Measurements from ENCODE around the gene GUCY1A2.
"Not testable (repeated sequence)": the region's sequence is repeated elsewhere in the genome, so short reads cannot be mapped to it uniquely, and the experiment has no call there.

Gene GUCY1A2, protein sequence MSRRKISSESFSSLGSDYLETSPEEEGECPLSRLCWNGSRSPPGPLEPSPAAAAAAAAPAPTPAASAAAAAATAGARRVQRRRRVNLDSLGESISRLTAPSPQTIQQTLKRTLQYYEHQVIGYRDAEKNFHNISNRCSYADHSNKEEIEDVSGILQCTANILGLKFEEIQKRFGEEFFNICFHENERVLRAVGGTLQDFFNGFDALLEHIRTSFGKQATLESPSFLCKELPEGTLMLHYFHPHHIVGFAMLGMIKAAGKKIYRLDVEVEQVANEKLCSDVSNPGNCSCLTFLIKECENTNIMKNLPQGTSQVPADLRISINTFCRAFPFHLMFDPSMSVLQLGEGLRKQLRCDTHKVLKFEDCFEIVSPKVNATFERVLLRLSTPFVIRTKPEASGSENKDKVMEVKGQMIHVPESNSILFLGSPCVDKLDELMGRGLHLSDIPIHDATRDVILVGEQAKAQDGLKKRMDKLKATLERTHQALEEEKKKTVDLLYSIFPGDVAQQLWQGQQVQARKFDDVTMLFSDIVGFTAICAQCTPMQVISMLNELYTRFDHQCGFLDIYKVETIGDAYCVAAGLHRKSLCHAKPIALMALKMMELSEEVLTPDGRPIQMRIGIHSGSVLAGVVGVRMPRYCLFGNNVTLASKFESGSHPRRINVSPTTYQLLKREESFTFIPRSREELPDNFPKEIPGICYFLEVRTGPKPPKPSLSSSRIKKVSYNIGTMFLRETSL

DNA sequence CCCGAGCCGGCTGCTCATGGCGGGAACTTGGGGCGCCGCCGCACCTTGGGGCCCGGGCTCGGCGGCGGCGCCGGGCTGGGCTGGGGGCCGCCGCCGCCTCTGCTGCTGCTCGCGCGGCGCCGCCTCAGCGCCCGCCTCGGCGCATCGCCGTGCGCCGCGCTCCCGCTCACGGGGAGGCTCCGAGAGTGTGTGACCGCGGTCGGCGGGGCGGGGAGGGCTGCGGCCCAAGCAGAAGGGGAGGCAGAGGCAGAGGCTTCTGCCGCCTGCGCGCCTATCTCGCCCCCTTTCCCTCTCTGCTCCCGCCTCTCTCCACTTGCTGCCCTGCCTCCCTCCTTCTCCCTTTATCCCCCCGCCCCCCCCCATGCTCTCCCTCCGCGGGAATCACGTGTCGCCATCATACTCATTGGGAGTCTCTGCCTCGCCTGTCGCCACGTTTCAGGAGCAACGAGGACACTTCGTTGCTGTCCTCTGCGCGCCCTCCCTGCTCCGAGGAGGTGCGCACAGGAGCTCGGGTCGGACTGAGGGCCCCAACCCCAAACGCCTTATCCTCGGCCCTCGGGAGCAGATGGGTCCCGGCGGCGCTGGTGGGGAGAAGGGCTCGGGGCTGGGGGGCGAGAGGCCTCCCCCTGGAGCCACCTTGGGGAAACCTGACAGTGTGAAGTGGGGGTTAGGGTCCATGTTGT lies at the start of gene GUCY1A2:
Gene GUCY1A2 (minus strand): TSS at position 258 of the 683 bp plus-strand sequence. CDS start 421 bp downstream, outside the sequence.
- DNase-seq, result peak; percentile 56 to 87 (median 84)

DNA sequence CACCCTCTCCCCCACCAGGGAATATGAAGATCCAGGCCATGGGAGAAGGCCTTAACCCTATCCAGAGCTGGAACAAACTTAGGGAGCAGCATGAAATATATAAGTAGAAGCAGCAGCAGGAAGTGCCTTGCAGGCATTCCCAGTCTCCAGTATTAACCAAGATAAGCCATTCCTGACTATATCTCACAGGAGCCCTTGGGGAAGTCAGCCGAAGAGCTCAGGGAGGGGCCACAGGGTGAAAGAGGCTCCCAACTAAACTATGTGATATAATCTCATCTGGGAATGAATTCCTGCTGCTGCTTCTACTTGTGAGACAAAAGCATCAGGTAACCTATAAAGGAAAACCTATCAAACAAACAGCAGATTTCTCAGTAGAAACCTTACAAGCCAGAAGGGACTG lies 36.1 kb upstream of the GUCY1A2 start:
- DNase-seq, result no peak

DNA sequence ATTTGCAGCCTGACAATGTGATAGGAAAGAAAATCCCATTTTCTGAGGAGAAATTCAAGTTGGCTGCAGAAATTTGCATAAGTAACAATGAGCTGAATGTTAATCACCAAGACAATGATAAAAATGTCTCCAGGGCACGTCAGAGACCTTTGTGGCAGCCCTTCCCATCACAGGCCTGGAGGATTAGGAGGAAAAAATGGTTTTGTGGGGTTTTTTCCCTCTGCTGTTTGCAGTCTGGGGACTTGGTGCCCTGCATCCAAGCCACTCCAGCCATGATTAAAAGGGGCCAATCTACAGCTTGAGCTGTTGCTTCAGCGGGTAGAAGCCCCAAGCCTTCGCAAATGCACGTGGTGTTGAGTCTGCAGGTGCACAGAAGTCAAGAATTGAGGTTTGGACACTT lies 33.1 kb upstream of the GUCY1A2 start:
- not testable (repeated sequence) for DNase-seq

DNA sequence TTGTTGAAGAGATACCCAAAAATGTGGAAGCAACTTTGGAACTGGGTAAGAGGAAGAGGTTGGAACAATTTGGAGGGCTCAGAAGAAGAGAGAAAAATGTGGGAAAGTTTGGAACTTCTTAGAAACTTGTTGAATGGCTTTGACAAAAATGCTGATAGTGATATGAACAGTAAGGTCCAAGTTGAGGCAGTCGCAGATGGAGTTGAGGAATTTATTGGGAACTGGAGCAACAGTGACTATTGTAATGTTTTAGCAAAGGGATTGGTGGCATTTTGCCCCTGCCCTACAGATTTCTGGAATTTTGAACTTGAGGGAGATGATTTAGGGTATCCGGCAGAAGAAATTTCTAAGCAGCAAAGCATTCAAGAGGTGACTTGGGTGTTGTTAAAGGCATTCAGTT lies 32.6 kb upstream of the GUCY1A2 start:
- DNase-seq, result not testable (repeated sequence)

DNA sequence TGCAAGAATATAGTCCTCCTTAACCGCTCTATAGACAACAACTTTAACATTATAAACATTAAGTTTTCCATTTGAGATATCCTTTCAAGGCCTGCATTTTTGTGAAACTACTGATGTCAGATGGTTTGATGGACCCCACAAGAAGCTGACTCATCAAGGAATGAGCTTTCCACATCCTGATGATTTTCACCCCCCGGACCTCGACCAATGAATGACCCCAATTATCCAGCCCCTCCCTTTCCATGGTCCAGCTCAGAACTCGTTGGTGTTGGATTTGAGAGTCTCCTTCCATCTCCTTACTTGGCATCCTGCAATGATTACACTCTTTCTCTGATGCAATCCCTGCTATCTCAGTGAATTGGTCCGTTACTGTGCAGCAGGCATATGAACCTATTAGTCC lies 31.8 kb upstream of the GUCY1A2 start:
- DNase-seq, result no peak

DNA sequence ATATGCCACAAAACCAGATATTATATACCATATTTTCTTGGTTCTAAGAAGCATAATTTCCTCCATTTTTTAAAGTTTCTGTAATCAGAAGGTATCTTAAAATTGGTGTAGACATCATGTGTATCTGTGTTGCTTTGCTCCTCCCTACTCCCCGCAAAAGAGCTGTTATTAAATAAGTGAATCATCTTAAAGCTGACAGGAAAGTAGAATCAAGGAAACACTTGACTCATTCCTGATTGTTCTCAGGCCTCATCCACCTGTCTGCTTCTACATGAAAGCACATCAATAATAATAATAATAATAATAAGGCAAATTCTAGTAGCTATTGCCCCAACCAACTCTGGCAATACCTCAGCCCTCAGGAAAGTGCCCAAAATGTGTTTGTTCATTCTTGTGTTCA lies 26.2 kb upstream of the GUCY1A2 start:
- no peak for DNase-seq

DNA sequence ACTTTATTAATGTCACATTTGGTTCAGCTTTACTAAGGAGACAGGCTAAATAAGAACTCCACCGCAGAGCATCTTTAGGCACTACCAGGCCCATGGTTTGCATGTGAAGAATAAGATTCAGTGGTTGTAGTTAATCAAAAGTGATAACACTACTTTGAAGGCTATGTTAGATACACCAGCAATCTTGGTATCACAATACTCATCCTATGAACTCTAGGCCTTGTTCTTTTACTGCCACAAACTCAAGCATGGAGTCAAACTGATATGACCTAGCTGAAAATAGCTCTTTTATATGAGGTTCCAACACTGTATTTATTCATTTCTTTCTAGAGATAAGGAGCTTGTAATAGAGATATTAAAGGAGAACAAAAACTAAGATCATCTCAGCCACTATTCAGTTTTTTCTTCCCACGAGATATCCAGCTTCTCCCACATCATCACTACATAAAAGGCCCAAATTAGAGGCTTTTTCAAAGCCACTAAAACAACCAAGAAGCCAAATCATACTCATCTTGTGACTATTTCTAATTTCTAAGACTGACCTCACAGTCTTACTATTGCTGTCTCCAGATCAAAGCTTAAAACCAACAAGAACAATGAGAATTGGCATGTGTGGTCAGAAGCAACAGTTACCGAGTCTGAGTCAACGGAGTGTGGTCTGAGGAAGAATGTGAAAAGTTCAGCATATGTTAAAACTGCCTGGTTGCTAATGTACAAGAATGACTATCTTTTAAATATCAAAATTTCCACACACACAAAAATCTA lies 25.1 kb upstream of the GUCY1A2 start:
- no peak for DNase-seq

DNA sequence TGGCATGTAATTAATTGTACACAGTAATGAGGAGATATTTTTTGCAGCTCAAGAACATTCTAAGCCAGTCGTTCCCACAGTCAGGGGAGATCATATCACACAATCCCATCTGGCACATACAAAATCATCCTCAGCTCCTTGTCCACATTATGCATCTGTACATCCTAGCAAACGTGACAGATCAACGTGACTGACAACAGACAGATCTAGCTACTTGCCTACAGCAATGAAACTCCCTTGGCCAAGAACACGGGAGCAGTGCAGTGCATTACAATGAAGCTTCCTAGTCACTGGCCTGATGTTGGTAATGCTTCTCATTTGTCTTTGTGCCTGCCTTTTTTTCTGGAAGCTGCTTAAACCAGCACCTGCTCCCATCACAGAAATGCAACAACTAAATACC lies 24.5 kb upstream of the GUCY1A2 start:
- DNase-seq, result peak in 1 of 3 experiments; percentile 4

DNA sequence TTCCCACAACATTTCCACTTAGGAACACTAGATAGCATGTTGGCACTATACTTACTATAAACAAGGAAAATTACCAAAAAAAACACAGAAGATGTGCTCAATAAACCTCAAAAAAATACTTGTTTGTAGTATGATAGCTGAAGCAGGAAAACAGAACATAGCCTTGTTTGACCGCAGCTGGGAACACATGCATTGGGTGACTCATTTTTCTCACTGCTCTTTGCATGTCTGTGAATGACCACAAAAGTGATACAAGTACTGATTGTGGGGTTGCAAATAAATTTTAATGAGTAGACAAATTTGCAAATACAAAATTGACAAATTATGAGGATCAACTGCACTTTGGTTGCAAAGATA lies 22.8 kb upstream of the GUCY1A2 start:
- DNase-seq, result no peak

DNA sequence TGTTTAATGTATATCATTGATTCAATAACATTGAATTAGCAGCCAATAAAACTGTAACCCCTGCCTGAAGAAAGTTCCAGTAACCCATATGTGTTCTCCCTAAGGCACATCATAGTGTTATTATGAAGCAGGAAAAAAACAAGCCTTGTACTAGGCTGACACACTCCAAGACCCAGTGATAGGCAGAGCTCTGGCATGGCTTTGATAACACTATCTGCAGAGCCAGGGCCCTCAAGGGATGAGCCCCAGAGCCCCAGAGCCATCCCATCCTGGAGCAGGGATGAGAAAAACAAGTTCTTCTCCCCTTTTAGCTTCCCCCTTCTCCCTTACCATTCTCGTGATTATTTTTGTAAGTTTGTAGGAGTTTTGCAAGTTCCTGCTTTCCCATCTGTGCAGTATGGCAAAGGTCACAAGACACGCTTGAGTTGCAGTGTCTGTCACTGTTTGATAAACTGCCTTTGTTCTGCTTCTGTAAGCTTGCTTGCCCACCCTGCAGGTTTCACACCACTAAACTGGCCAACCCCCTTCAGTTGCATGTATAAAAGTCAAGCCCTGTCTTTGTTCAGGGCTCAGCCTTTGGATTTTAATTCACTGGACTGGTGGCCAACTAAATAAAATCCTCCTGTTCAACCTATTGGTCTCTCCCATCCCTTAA lies 22.3 kb upstream of the GUCY1A2 start:
- no peak for DNase-seq

DNA sequence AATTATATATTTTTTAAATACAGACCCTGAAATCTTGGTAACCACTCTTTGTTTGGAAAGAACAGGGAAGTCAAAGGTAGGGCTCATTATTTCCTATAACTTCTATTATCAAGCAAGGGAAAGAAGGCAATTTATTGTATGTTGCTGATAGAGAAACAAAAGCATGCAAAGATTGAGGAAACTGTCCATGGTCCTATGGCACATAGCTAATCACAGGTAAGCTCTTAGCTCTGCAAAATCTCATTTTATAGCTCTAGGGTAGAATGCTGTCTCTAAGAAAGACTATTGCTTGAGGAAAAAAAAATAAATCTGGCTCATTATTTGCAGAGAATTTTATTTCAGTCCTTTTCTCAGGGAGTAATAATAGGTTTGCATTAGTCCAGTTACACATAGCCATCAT lies 7.4 kb upstream of the GUCY1A2 start:
- no peak for DNase-seq

DNA sequence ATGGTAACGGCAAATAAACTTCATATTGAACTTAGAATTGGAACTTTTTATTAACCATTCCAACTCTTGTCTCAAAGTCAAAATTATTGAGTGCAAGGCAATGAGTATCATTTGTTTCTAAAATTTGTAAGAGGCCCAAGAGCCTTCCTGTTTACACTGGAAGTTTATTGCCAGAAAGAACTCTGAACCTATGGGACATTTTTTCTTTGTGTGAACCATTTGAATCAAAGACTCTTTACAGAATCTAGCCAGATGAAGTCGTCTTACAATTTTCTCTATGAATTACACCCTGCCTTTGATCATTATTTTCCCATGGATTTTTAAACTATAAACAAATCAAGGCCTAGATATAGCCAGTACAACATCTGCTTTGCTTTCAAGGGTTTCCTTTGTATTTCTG lies 2.3 kb upstream of the GUCY1A2 start:
- no peak for DNase-seq

DNA sequence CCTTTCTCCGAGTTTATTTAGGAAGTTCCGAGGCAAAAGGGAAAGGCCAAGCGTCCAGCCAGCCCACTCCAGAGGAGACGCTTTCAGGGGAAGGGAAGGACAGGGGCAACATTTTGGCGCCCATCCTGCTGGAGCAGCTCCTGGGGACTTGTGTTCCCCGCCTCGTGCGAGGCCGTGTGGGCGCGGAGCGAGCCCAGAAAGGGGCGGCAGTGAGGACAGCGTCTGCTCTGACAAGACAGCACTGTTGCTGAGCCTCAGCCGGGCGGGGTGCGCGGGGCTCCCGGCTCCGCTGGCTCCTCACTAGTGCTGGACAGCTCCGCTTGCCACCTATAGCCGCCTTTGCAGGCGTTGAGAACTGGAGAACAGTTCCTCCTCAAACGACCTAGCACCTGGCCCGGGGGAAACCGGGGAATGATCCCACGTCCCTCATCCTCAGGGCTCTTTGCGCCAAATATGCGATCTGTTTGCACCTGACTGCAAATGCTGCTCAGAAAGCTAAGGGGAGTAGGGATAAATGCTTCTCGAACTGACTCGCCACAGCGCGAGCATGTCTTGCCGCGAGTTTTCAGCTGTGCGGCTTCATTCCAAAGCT lies 722 bp upstream of the GUCY1A2 start:
- peak; percentile 58 to 84 (median 79) for DNase-seq

DNA sequence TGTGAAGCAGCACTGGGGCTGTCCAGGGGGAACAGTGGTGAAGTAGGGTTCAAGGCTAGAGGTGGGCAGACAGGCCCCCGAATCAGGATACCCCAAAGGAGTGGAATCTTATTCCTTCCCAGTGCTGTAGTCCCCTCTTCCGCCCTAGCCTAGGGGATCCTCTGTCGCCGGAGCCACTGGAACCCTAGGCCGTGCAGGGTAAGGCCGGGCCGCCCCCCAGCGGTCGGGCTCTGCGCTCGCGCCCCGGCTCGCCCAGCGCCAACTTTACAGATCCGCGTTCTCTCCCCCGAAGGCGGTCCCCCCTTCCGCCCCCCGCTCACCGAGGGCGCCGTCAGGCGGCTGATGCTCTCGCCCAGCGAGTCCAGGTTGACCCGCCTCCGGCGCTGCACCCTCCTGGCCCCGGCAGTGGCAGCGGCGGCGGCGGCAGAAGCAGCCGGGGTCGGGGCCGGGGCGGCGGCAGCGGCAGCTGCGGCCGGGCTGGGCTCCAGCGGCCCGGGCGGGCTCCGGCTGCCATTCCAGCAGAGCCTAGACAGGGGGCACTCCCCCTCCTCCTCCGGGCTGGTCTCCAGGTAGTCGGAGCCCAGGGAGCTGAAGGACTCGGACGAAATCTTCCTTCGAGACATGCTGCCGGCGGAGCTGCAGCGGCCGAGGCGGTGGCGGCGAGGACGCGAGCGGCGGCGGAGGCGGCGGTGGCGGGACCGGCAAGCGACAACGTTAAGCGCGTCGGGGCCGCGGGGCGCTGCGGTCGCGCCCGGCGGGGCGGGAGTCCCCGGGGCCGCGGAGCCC lies 650 bp downstream of the GUCY1A2 start:
- DNase-seq, result peak; percentile 56 to 91 (median 88)

DNA sequence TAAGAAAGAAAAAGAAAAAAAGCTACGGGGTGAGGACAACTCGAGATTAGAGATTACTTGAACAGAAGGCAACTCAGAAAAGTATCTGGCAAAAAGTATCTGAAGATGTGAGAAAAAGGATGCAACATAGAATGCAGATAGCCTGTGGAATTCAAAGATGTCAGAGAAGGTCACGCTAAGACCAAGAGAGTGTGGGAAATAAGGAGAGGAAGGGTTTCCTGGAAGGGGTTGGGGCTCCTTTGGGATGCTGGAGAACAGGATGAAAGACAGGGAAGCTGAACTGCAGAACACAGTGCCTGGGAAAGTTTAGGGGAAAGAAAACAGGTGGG lies 1.2 kb downstream of the GUCY1A2 start:
- no peak for DNase-seq

DNA sequence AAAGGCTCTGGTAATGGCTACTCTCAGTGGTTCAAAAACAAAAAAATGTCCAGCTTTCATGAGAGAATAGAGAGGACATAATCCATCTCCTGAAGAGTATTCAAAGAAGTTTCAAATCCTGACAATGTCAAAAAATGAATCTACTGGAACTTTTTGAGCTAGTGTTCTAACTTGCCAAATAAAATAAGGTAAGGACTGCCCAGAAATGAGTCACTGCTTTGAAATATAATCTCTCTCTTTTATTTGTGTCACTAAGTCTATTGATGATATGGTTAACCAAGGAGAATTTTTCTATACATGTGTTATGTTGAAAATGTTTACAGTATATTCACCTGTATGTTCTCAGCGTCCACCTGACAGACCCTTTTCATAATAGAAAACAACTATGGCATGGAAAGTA lies 3.4 kb downstream of the GUCY1A2 start:
- no peak for DNase-seq

DNA sequence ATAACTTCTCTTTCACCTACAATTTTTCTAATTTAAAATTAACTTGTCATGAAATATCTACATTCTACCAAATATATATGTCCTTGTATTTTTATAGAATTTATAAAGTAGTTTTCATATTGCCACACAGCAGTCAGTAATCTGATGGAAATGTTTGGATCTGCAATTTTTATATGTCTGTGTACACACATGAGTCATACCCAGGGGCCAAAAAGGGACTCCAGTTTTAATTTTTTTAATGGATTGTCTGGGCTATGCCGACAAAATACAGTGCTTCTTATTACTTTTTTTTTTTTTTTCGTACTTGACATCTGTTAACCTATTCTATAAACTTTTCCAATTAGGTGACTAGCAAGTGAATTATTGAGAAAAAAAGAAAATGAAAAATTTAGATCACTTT lies 6.3 kb downstream of the GUCY1A2 start:
- DNase-seq, result peak in 1 of 3 experiments; percentile 51

DNA sequence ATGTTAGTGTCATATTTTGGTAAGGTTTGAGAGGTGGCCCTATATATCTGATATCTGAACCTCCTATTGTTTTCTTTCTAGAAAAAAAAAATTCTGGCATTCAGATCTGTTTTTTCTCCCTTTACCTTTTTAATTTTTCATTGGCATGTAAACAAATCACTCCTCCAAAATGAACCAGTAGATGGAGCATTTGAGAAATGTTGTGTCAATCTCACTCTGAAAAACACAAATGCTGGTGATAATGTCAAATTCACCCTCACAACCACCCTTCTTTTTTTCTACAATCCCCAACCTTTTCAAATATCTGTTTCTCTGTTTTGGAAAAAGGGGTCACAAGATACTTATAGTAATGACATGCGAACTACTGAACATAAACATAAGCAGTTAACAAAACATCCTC lies 9.1 kb downstream of the GUCY1A2 start:
- no peak for DNase-seq

DNA sequence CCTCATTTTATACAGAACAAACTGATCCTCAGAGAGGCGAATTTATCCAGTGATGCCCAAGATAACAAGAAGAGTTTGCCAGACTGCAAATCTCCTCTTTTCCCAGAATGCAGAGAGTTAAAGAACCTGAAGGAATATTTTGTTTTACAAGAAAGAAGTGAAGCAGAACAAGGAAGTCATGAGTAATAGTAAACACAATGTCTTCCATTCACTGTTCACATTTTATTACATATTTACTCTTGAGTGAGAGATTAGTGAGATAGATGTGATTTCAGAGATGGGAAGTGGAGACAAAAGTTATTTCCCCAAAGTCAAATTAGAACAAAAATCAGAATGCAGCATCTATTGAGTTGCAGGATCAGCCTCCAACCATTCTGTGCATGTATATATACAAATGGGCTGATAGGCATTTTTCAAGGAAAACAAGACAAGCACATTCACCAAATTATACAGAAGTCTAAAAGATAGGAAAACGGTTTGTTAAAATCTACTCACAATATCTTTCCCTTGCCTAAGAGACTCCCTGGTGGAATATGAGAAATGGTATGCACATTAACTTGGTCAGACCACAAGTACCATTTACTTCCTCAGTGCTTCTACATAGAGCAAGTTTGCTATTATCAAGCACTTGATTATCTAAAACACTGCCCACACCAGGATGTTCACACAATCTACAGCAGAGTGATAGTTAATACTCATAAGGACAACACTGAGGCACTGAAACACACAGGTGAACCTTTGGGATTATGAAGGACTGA lies 12.0 kb downstream of the GUCY1A2 start:
- no peak for DNase-seq

DNA sequence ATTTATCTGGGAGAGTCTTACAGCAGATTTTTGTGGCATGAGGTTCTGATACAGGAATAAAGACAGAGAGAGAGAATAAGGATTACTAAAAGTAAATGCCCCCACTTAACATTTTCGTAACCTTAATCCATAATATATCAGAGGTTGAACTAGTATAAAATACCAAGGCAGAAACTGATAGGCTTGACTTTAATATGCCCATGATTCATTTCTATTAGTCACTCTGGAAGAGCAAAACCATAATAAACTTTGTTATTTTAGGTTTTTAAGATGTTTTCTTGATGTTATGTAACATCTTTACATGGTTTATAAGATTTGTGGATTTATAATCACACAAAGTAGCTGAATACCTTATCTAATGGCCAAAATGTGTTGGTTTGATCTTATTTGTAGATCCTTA lies 19.1 kb downstream of the GUCY1A2 start:
- DNase-seq, result no peak

DNA sequence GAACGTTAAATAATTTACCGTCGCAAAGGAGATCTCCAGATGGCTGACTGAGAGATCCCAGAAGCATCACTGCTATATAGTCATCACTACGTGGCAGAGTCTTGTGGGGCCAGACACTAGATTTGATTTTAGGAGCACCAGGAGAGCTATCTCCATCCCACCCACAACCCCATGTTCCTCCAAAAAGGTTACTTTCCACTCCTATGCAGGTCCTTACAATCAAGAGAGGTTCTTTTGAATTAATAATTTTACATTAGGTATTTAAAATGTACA lies 19.4 kb downstream of the GUCY1A2 start:
- no peak for DNase-seq

Data from NCI-H1417 (cell line).